ENCODE measurements around the gene ANKRD40CL.

Gene ANKRD40CL

DNA sequence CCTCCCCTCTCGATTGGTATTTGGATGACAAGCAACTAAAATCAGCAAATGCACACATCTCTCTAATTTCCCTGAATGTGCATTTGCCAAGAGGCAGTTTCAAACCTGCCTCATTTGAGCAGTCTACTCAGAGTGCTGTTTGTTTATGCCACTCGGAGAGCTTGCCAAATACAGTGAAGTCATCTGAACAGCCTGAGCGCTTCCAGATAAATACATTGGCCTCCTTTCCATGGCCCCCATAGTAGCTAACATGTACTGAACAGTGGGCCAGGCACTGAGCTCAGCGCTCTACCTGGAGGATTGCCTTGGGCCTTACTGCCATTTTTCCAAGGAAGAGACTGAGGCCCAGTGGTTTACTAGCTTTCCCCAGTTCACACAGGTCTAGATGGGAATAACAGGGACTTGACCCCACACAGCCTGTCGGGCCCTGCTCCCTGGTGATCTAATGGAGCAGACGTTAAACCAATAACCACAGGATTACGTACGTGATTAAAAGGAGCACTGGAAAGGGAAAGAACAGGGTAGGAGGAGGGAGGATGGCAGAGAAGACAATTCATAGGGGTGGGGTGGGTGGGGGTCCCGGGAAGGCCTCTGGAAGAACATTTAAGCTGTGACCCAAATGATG is 18.7 kb upstream of the ANKRD40CL start:
- H3K4me3 ChIP-seq (ENCODE audit: low read depth in 1 of 2, low read length in 1 of 2), result no peak overlapping the region
- no peaks in the 10 kb centered on the region for H3K36me3 ChIP-seq
- H3K4me1 ChIP-seq (ENCODE audit: control insufficient read depth in 1 of 2, insufficient read depth in 1 of 2, low read depth in 1 of 2, low read length in 1 of 2), result peaks cover 9 to 10% of the 10 kb centered on the region in 2 experiments
- H3K9me3 ChIP-seq, result no peaks in the 10 kb centered on the region
- no peak overlapping the region for H3K27ac ChIP-seq
- no peak for TF ChIP-seq CTCF (IDR thresholded peaks at IDR 0.05)
- peaks cover 10% of the 10 kb centered on the region for H3K27me3 ChIP-seq

DNA sequence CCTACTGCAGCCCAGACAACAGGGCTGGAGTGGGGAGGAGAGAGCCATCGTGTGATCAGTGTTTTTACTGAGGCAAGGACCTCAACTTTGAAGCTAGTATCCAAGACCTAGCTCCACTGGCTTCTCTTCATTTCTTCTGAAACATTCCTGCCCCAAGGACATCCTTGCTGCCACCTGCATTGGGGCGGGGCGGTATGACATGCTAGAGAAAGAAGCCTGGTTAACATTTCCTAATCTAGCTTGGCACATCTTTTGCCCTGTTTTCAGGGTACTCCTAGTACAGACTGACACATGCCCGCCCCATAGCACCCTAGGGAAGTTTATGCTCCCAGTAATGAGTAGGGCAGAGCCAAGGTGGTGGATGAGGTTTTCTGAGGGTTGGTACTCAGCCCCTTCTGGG is 17.8 kb upstream of the ANKRD40CL start:
- Histone ChIP-seq H3K9me3 (no peaks in the 10 kb centered on the region), H3K4me3 (ENCODE audit: low read depth in 1 of 2, low read length in 1 of 2) (no peak overlapping the region), H3K27me3 (peaks cover 15% of the 10 kb centered on the region), H3K36me3 (no peaks in the 10 kb centered on the region), H3K4me1 (ENCODE audit: control insufficient read depth in 1 of 2, insufficient read depth in 1 of 2, low read depth in 1 of 2, low read length in 1 of 2) (peaks cover under 1 to 1% of the 10 kb centered on the region in 2 experiments), H3K27ac (no peak overlapping the region)
- no peak for TF ChIP-seq CTCF (IDR thresholded peaks at IDR 0.05)

GRCh38 chr17:50783905-50784304 is 16.6 kb upstream of the ANKRD40CL start:
- Histone ChIP-seq H3K27ac (no peak overlapping the region), H3K36me3 (no peaks in the 10 kb centered on the region), H3K4me1 (ENCODE audit: control insufficient read depth in 1 of 2, insufficient read depth in 1 of 2, low read depth in 1 of 2, low read length in 1 of 2) (no peaks in the 10 kb centered on the region), H3K27me3 (peaks cover 15% of the 10 kb centered on the region), H3K4me3 (ENCODE audit: low read depth in 1 of 2, low read length in 1 of 2) (no peak overlapping the region), H3K9me3 (no peaks in the 10 kb centered on the region)
- TF ChIP-seq CTCF (IDR thresholded peaks at IDR 0.05), result no peak

GRCh38 chr17:50783193-50783660 is 15.9 kb upstream of the ANKRD40CL start:
- no peaks in the 10 kb centered on the region for H3K4me1 ChIP-seq (ENCODE audit: control insufficient read depth in 1 of 2, insufficient read depth in 1 of 2, low read depth in 1 of 2, low read length in 1 of 2)
- H3K27ac ChIP-seq, result no peak overlapping the region
- H3K27me3 ChIP-seq, result peaks cover 15% of the 10 kb centered on the region
- no peaks in the 10 kb centered on the region for H3K9me3 ChIP-seq
- peak; percentile 97 for TF ChIP-seq CTCF (IDR thresholded peaks at IDR 0.05)
- no peaks in the 10 kb centered on the region for H3K36me3 ChIP-seq
- H3K4me3 ChIP-seq (ENCODE audit: low read depth in 1 of 2, low read length in 1 of 2), result no peak overlapping the region

GRCh38 chr17:50781167-50781566 is 13.8 kb upstream of the ANKRD40CL start:
- Histone ChIP-seq H3K27ac (no peak overlapping the region), H3K27me3 (peaks cover 15% of the 10 kb centered on the region), H3K4me3 (ENCODE audit: low read depth in 1 of 2, low read length in 1 of 2) (no peak overlapping the region), H3K9me3 (no peaks in the 10 kb centered on the region), H3K4me1 (ENCODE audit: control insufficient read depth in 1 of 2, insufficient read depth in 1 of 2, low read depth in 1 of 2, low read length in 1 of 2) (no peaks in the 10 kb centered on the region), H3K36me3 (no peaks in the 10 kb centered on the region)
- no peak for TF ChIP-seq CTCF (IDR thresholded peaks at IDR 0.05)

Data from neutrophil (primary cell).